HG03439 (cell line): ENCODE data around the gene OR5H14.
"Not testable (repeated sequence)": the region's sequence is repeated elsewhere in the genome, so short reads cannot be mapped to it uniquely, and the experiment has no call there.

ENCODE experiments used
- ATAC-seq: cut with Tn5 transposase; IDR thresholded peaks from one replicate; pipeline ENCODE4 v1.9.1; 2021; ENCODE audit warnings: mild to moderate bottlenecking, moderate library complexity; ENCODE audit not compliant: unreplicated experiment

The OR5H14 gene

DNA sequence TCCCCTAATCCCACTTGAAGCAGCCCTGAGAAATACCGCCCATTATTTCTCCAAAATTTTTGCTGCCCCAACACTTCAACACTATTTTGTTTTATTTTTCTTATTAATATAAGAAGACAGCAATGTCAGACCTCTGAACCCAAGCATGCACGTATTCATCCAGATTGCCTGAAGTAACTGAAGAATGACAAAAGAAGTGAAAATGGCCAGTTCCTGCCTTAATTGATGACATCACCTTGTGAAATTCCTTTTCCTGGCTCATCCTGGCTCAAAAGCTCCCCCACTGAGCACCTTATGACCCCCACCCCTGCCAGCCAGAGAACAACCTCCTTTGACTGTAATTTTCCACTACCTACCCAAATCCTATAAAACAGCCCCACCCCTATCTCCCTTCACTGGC, 49.0 kb downstream of the OR5H14 start:
- ATAC-seq: not testable (repeated sequence)

DNA sequence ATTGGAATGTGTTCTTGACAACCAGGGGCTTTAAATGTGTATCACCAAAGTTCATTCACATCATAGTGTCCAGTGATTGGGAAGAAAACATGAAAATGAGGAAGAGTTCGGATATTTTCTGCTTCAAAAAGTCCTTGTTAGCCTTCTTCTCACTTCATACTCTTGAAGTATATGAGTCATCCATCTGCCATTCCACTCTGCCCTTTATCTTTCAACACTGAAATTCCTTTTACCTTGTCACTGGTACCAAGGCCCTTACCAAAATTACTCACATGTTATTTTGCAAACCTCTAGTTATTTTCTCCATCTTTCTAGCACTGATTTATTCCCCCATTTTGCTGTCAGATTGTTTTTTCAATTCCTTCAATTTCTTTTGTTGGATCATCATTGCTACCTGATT, 51.7 kb downstream of the OR5H14 start:
- ATAC-seq: no peak
